RWPE1 (cell line): Measurements from ENCODE around the gene PDK2.

Source experiments
- CTCF ChIA-PET: fragments of 350-600 bp; sonication (Branson Sonifier 250); formaldehyde crosslinking; extraction: SDS; loops from one replicate; lab custom pipeline; 2021; lab: Yijun Ruan, JAX
- POLR2A ChIA-PET: fragments of 400-600 bp; formaldehyde crosslinking; extraction: SDS; loops from one replicate; lab custom pipeline; 2020; ENCODE audit warnings: antibody characterized with exemption; ENCODE audit not compliant: low non-redundant PET; lab: Yijun Ruan, JAX
- DNase-seq: peaks from one replicate; pipeline ENCODE4 v3.0.0; 2012; ENCODE audit warnings: low spot score
- H3K27ac ChIP-seq: fragments of 450-650 bp; 2 replicates; pipeline ENCODE4 v1.5.1; 2017
- CTCF ChIP-seq: fragments of 450-650 bp; conservative IDR thresholded peaks from 2 replicates; pipeline ENCODE4 v1.5.1; 2017; ENCODE audit warnings: low read depth, mild to moderate bottlenecking

PDK2 gene

GRCh38 chr17:50072130-50072529 is 23.0 kb upstream of the PDK2 start:
- ChIA-PET CTCF (no interaction called here), POLR2A (no interaction called here)
- DNase-seq = no peak
- H3K27ac ChIP-seq = peak overlapping the region; percentile 75
- TF ChIP-seq CTCF = no peak

DNA sequence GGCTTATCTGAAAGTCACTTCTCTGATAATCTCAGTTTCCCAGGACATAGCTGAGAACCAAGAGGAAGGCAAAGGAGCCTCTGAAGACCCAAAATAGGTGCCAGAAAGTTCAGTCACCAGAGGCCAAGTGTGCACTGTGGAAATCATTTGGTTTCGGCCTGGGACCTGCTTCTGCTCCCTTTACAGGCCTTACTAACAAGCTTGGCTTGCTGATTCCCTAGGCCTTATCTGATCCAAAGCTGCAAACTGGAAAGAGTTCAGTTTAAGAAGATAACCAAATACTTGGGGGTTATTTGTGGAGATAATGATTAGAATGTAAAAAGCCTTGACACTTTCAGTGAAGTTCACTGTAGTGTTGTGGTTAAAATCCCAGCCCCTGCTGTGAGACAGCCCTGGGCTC is 22.2 kb upstream of the PDK2 start:
- POLR2A ChIA-PET = no interaction called here
- peak overlapping the region; percentile 75 for H3K27ac ChIP-seq
- no peak for DNase-seq
- no peak for TF ChIP-seq CTCF
- CTCF ChIA-PET = interaction anchor here (0.7 to 1.4 kb wide), 3 partner anchors 15 to 46 kb away, joined by 3 to 5 read pairs (median 3); no protein-coding TSS in a partner anchor

DNA sequence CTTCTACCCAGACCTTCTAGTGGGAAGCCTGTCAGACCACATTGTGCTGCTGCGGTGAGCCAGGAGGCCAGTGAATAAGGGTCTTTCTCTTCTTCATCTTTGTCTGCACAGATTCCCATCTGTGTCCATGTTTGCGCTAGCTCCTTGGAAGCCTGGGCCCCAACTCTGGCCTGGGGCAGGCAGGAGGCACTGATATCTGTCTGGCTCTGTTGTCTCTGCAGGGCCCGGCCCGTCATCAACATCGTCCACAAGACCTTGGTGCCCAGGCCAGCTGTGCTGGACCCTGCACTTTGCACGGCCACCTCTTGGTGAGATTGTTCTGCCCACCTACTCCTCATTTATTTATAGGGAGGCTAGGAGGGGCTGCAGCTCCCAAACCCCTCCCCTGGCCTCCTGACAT is 20.9 kb upstream of the PDK2 start:
- no peak for TF ChIP-seq CTCF
- CTCF ChIA-PET = interaction anchor here (0.7 to 1.4 kb wide), 2 partner anchors 47 to 1181 kb away, joined by 3 read pairs; no protein-coding TSS in a partner anchor
- POLR2A ChIA-PET = no interaction called here
- DNase-seq = no peak
- H3K27ac ChIP-seq = peak overlapping the region; percentile 75

DNA sequence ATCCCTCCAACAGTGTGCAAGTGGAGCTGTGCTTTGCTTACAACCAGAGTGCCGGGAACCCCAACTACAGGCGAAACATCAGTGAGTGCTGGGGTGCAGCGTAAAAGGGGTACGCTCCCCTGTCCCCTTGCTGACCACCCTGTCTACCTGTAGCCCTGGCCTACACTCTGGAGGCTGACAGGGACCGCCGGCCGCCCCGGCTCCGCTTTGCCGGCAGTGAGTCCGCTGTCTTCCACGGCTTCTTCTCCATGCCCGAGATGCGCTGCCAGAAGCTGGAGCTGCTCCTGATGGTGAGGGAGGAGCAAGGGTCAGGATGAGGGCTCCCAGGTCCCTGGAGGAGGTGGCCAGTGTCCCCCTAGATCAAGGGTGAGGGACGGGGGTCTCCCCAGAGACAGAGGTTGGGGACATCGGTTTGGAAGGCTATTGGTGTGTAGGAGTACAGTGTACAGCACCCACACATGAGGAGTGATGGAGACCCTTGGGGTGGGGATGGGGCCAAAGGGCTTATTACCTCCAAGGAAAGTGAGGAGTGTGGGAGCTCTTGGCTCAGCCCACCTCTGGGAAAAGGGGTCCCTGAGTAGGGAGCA is 19.6 kb upstream of the PDK2 start:
- peak overlapping the region; percentile 75 for H3K27ac ChIP-seq
- POLR2A ChIA-PET = interaction anchor here (0.5 to 1.5 kb wide), 2 partner anchors 9 to 10 kb away, joined by 4 read pairs; no protein-coding TSS in a partner anchor
- CTCF ChIA-PET = interaction anchor here (1.1 kb wide), 1 partner anchor 18 kb away, joined by 4 read pairs; no protein-coding TSS in a partner anchor
- DNase-seq = no peak
- TF ChIP-seq CTCF = no peak

DNA sequence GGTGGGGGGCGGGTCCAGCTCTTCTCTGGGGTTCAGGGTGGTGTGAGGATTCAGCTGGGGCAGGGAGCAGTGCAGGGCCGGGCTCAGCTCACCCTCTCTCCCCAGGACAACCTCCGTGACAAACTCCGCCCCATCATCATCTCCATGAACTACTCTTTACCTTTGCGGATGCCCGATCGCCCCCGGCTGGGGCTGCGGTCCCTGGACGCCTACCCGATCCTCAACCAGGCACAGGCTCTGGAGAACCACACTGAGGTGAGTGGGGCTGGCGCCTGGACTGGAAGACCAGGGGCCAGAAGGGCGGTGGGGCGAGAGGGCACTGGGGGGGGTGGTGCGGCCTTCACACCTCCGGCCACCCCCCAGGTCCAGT is 18.9 kb upstream of the PDK2 start:
- peak overlapping the region; percentile 75 for H3K27ac ChIP-seq
- POLR2A ChIA-PET = interaction anchor here (1.5 kb wide), 1 partner anchor 9 kb away, joined by 4 read pairs; no protein-coding TSS in a partner anchor
- DNase-seq = no peak
- no peak for TF ChIP-seq CTCF
- CTCF ChIA-PET = interaction anchor here (1.1 kb wide), 1 partner anchor 18 kb away, joined by 4 read pairs; no protein-coding TSS in a partner anchor

DNA sequence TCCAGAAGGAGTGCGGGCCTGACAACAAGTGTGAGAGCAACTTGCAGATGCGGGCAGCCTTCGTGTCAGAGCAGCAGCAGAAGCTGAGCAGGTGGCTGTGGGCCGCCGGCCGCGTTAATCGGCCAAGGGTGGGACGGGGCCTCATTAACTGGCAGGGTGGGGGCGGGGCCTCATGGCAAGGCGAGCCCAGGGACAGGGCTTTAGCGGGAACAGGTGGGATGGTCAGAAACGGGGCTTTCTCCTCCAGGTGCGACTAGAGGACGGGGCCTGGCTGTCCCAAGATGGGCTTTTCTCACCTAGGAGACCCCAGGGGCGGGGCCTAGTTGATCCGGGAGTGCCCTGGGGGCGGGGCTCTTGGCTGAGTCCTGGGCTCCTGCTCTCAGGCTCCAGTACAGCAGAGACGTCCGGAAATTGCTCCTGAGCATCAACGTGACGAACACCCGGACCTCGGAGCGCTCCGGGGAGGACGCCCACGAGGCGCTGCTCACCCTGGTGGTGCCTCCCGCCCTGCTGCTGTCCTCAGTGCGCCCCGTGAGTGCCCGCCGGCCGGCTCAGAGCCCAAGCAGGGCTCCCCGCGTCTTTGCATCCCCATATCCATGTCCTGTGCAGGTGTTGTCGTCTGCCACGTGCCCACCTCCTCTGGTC is 18.4 kb upstream of the PDK2 start:
- POLR2A ChIA-PET = interaction anchor here (1.5 kb wide), 1 partner anchor 10 kb away, joined by 4 read pairs; no protein-coding TSS in a partner anchor
- H3K27ac ChIP-seq = peak overlapping the region; percentile 75
- DNase-seq = no peak
- TF ChIP-seq CTCF = no peak
- CTCF ChIA-PET = no interaction called here
